ENCODE data around the gene VPS37C. TPM values are rescaled to one million over a fixed set of nuclear protein-coding genes. Genes with fewer than 3 reads are reported as not detected.

Gene VPS37C
- total and polyA plus RNA-seq, 2 donors, result 8.6 to 23.5 TPM

GRCh38 chr11:61144511-61145179 lies 16.6 kb downstream of the VPS37C start:
- Histone ChIP-seq H3K4me1 (ENCODE audit: insufficient read depth) (no peaks in the 10 kb centered on the region), H3K36me3 (ENCODE audit: insufficient read depth) (no peaks in the 10 kb centered on the region), H3K27ac (ENCODE audit: low read depth) (no peak overlapping the region), H3K4me3 (ENCODE audit: low read depth, low read length) (no peak overlapping the region)
- no peak for DNase-seq (ENCODE audit: extremely low spot score)
- WGBS, result 85% methylated on average over 16 of the region's 16 CpGs

- no peaks in the 10 kb centered on the region for H3K36me3 ChIP-seq (ENCODE audit: insufficient read depth)
- no peak overlapping the region for H3K4me3 ChIP-seq (ENCODE audit: low read depth, low read length)
- H3K27ac ChIP-seq (ENCODE audit: low read depth), result no peak overlapping the region
- no peaks in the 10 kb centered on the region for H3K4me1 ChIP-seq (ENCODE audit: insufficient read depth)
- WGBS, result 97% methylated on average over 1 of the region's 1 CpG
- no peak for DNase-seq (ENCODE audit: extremely low spot score)
Observed at GRCh38 chr11:61142424-61142823, 18.8 kb downstream of the VPS37C start.

- Histone ChIP-seq H3K36me3 (ENCODE audit: insufficient read depth) (no peaks in the 10 kb centered on the region), H3K27ac (ENCODE audit: low read depth) (no peak overlapping the region), H3K4me1 (ENCODE audit: insufficient read depth) (no peaks in the 10 kb centered on the region), H3K4me3 (ENCODE audit: low read depth, low read length) (no peak overlapping the region)
- DNase-seq (ENCODE audit: extremely low spot score), result no peak
- WGBS, result 62% methylated on average over 10 of the region's 10 CpGs
Observed at GRCh38 chr11:61141601-61142028, 19.6 kb downstream of the VPS37C start.

- H3K4me1 ChIP-seq (ENCODE audit: insufficient read depth), result no peaks in the 10 kb centered on the region
- DNase-seq (ENCODE audit: extremely low spot score), result no peak
- no peaks in the 10 kb centered on the region for H3K36me3 ChIP-seq (ENCODE audit: insufficient read depth)
- WGBS, result 90% methylated on average over 4 of the region's 4 CpGs
- no peak overlapping the region for H3K4me3 ChIP-seq (ENCODE audit: low read depth, low read length)
- H3K27ac ChIP-seq (ENCODE audit: low read depth), result no peak overlapping the region
Observed at GRCh38 chr11:61140416-61140815, 20.8 kb downstream of the VPS37C start.

GRCh38 chr11:61139387-61139786 lies 21.8 kb downstream of the VPS37C start:
- 63% methylated on average over 6 of the region's 6 CpGs for WGBS
- Histone ChIP-seq H3K4me3 (ENCODE audit: low read depth, low read length) (no peak overlapping the region), H3K36me3 (ENCODE audit: insufficient read depth) (no peaks in the 10 kb centered on the region), H3K4me1 (ENCODE audit: insufficient read depth) (no peaks in the 10 kb centered on the region), H3K27ac (ENCODE audit: low read depth) (no peak overlapping the region)
- no peak for DNase-seq (ENCODE audit: extremely low spot score)

GRCh38 chr11:61138935-61139334 lies 22.3 kb downstream of the VPS37C start:
- Histone ChIP-seq H3K4me3 (ENCODE audit: low read depth, low read length) (no peak overlapping the region), H3K36me3 (ENCODE audit: insufficient read depth) (no peaks in the 10 kb centered on the region), H3K27ac (ENCODE audit: low read depth) (no peak overlapping the region), H3K4me1 (ENCODE audit: insufficient read depth) (no peaks in the 10 kb centered on the region)
- 48% methylated on average over 7 of the region's 7 CpGs for WGBS
- DNase-seq (ENCODE audit: extremely low spot score), result no peak

- Histone ChIP-seq H3K4me3 (ENCODE audit: low read depth, low read length) (no peak overlapping the region), H3K27ac (ENCODE audit: low read depth) (no peak overlapping the region), H3K36me3 (ENCODE audit: insufficient read depth) (no peaks in the 10 kb centered on the region), H3K4me1 (ENCODE audit: insufficient read depth) (no peaks in the 10 kb centered on the region)
- DNase-seq (ENCODE audit: extremely low spot score), result no peak
- 93% methylated on average over 12 of the region's 12 CpGs for WGBS
Observed at GRCh38 chr11:61134801-61135257, 26.4 kb downstream of the VPS37C start.

GRCh38 chr11:61133956-61134662 lies 27.1 kb downstream of the VPS37C start:
- 92% methylated on average over 18 of the region's 18 CpGs for WGBS
- Histone ChIP-seq H3K4me3 (ENCODE audit: low read depth, low read length) (no peak overlapping the region), H3K27ac (ENCODE audit: low read depth) (no peak overlapping the region), H3K4me1 (ENCODE audit: insufficient read depth) (no peaks in the 10 kb centered on the region), H3K36me3 (ENCODE audit: insufficient read depth) (no peaks in the 10 kb centered on the region)
- no peak for DNase-seq (ENCODE audit: extremely low spot score)

GRCh38 chr11:61133145-61133544 lies 28.1 kb downstream of the VPS37C start:
- no peaks in the 10 kb centered on the region for H3K36me3 ChIP-seq (ENCODE audit: insufficient read depth)

GRCh38 chr11:61132646-61133045 lies 28.6 kb downstream of the VPS37C start:
- no peak overlapping the region for H3K27ac ChIP-seq (ENCODE audit: low read depth)
- 82% methylated on average over 5 of the region's 5 CpGs for WGBS
- H3K4me1 ChIP-seq (ENCODE audit: insufficient read depth), result no peaks in the 10 kb centered on the region
- no peak overlapping the region for H3K4me3 ChIP-seq (ENCODE audit: low read depth, low read length)
- DNase-seq (ENCODE audit: extremely low spot score), result no peak
- H3K36me3 ChIP-seq (ENCODE audit: insufficient read depth), result no peaks in the 10 kb centered on the region

More at GRCh38 chr11:61133145-61133544, 28.1 kb downstream of the VPS37C start:
- Histone ChIP-seq H3K4me1 (ENCODE audit: insufficient read depth) (no peaks in the 10 kb centered on the region), H3K4me3 (ENCODE audit: low read depth, low read length) (no peak overlapping the region), H3K27ac (ENCODE audit: low read depth) (no peak overlapping the region)
- 90% methylated on average over 7 of the region's 7 CpGs for WGBS
- no peak for DNase-seq (ENCODE audit: extremely low spot score)

GRCh38 chr11:61131998-61132555 lies 29.1 kb downstream of the VPS37C start:
- no peak for DNase-seq (ENCODE audit: extremely low spot score)
- WGBS, result 94% methylated on average over 19 of the region's 19 CpGs
- Histone ChIP-seq H3K4me3 (ENCODE audit: low read depth, low read length) (no peak overlapping the region), H3K4me1 (ENCODE audit: insufficient read depth) (no peaks in the 10 kb centered on the region), H3K27ac (ENCODE audit: low read depth) (no peak overlapping the region), H3K36me3 (ENCODE audit: insufficient read depth) (no peaks in the 10 kb centered on the region)

- Histone ChIP-seq H3K27ac (ENCODE audit: low read depth) (no peak overlapping the region), H3K4me1 (ENCODE audit: insufficient read depth) (no peaks in the 10 kb centered on the region), H3K36me3 (ENCODE audit: insufficient read depth) (no peaks in the 10 kb centered on the region), H3K4me3 (ENCODE audit: low read depth, low read length) (no peak overlapping the region)
- no peak for DNase-seq (ENCODE audit: extremely low spot score)
- WGBS, result 88% methylated on average over 14 of the region's 14 CpGs
Observed at GRCh38 chr11:61131586-61131985, 29.6 kb downstream of the VPS37C start.

- Histone ChIP-seq H3K27ac (ENCODE audit: low read depth) (no peak overlapping the region), H3K36me3 (ENCODE audit: insufficient read depth) (no peaks in the 10 kb centered on the region), H3K4me1 (ENCODE audit: insufficient read depth) (no peaks in the 10 kb centered on the region), H3K4me3 (ENCODE audit: low read depth, low read length) (no peak overlapping the region)
- no peak for DNase-seq (ENCODE audit: extremely low spot score)
- 90% methylated on average over 8 of the region's 8 CpGs for WGBS
Observed at GRCh38 chr11:61131186-61131585, 30.0 kb downstream of the VPS37C start.

Data from urinary bladder (tissue), 4 donors.